ENCODE data around the gene ADCY9.

GRCh38 chr16:4038448-4038847, 77.8 kb downstream of the ADCY9 start:
- TF ChIP-seq EZH2 (IDR thresholded peaks at IDR 0.05; ENCODE audit: insufficient read depth, poor library complexity, severe bottlenecking), result no peak
- no peak for TF ChIP-seq EZH2phosphoT487 (IDR thresholded peaks at IDR 0.05; ENCODE audit: insufficient read depth, low read depth)
